ENCODE results near the gene GATB.

Gene GATB

DNA sequence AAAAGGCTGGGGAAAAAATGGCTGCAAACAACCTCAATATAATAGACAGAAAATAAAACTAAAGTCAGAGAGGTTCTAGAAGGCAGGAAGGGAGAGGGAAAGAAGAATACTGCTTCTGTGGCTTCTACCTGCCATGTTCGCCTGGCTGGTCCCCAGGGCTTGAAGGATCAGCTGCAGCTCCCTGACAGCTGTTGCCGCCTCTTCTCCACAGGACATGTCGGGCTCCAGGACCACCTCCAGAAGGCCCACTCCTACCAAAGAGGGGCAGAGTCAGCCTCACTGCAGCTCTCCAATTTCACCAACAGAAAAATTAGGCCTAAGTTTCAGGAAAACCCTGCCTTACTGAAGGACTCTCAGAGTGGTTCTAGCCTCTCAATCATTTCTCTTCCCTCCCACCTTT, 44.9 kb downstream of the GATB start:
- H3K27ac ChIP-seq: no peak overlapping the region
- no peak overlapping the region for H3K4me2 ChIP-seq
- TF ChIP-seq, protein P1, sequence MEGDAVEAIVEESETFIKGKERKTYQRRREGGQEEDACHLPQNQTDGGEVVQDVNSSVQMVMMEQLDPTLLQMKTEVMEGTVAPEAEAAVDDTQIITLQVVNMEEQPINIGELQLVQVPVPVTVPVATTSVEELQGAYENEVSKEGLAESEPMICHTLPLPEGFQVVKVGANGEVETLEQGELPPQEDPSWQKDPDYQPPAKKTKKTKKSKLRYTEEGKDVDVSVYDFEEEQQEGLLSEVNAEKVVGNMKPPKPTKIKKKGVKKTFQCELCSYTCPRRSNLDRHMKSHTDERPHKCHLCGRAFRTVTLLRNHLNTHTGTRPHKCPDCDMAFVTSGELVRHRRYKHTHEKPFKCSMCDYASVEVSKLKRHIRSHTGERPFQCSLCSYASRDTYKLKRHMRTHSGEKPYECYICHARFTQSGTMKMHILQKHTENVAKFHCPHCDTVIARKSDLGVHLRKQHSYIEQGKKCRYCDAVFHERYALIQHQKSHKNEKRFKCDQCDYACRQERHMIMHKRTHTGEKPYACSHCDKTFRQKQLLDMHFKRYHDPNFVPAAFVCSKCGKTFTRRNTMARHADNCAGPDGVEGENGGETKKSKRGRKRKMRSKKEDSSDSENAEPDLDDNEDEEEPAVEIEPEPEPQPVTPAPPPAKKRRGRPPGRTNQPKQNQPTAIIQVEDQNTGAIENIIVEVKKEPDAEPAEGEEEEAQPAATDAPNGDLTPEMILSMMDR (conservative IDR thresholded peaks at IDR 0.05; ENCODE audit: low read depth, low read length): no peak
- H3K9ac ChIP-seq: no peak overlapping the region
- no peaks in the 10 kb centered on the region for H3K79me2 ChIP-seq (ENCODE audit: insufficient read depth, low read depth)
- no peak overlapping the region for H3K4me3 ChIP-seq (IDR thresholded peaks at IDR 0.05; ENCODE audit: insufficient read depth, low read depth, low read length)
- H2AFZ ChIP-seq (ENCODE audit: low read depth): no peak overlapping the region
- no peaks in the 10 kb centered on the region for H3K36me3 ChIP-seq (ENCODE audit: insufficient read depth)
- H3K27me3 ChIP-seq (ENCODE audit: insufficient read depth, low read depth): no peaks in the 10 kb centered on the region
- no peaks in the 10 kb centered on the region for H4K20me1 ChIP-seq (ENCODE audit: insufficient read depth)
- no peaks in the 10 kb centered on the region for H3K4me1 ChIP-seq (ENCODE audit: low read depth, poor library complexity, severe bottlenecking)

- H3K36me3 ChIP-seq (ENCODE audit: insufficient read depth): no peaks in the 10 kb centered on the region
Measured at GRCh38 chr4:151712777-151713176, 48.0 kb downstream of the GATB start.

GRCh38 chr4:151711646-151712045, 49.2 kb downstream of the GATB start:
- Histone ChIP-seq H3K4me2 (no peak overlapping the region), H2AFZ (ENCODE audit: low read depth) (no peak overlapping the region)

More at GRCh38 chr4:151712777-151713176, 48.0 kb downstream of the GATB start:
- TF ChIP-seq, protein P1 (conservative IDR thresholded peaks at IDR 0.05; ENCODE audit: low read depth, low read length): no peak
- no peak overlapping the region for H3K27ac ChIP-seq
- no peaks in the 10 kb centered on the region for H4K20me1 ChIP-seq (ENCODE audit: insufficient read depth)
- no peaks in the 10 kb centered on the region for H3K79me2 ChIP-seq (ENCODE audit: insufficient read depth, low read depth)
- no peak overlapping the region for H3K4me2 ChIP-seq
- H3K27me3 ChIP-seq (ENCODE audit: insufficient read depth, low read depth): no peaks in the 10 kb centered on the region
- H2AFZ ChIP-seq (ENCODE audit: low read depth): no peak overlapping the region
- H3K4me3 ChIP-seq (IDR thresholded peaks at IDR 0.05; ENCODE audit: insufficient read depth, low read depth, low read length): no peak overlapping the region
- H3K4me1 ChIP-seq (ENCODE audit: low read depth, poor library complexity, severe bottlenecking): no peaks in the 10 kb centered on the region
- no peak overlapping the region for H3K9ac ChIP-seq

GRCh38 chr4:151709587-151709986, 51.2 kb downstream of the GATB start:
- no peaks in the 10 kb centered on the region for H3K27me3 ChIP-seq (ENCODE audit: insufficient read depth, low read depth)
- H3K9ac ChIP-seq: no peak overlapping the region
- TF ChIP-seq, protein P1 (conservative IDR thresholded peaks at IDR 0.05; ENCODE audit: low read depth, low read length): no peak
- H3K79me2 ChIP-seq (ENCODE audit: insufficient read depth, low read depth): no peaks in the 10 kb centered on the region
- H3K4me1 ChIP-seq (ENCODE audit: low read depth, poor library complexity, severe bottlenecking): no peaks in the 10 kb centered on the region
- H2AFZ ChIP-seq (ENCODE audit: low read depth): no peak overlapping the region
- H3K4me2 ChIP-seq: no peak overlapping the region
- H3K4me3 ChIP-seq (IDR thresholded peaks at IDR 0.05; ENCODE audit: insufficient read depth, low read depth, low read length): no peak overlapping the region
- H3K36me3 ChIP-seq (ENCODE audit: insufficient read depth): no peaks in the 10 kb centered on the region
- no peaks in the 10 kb centered on the region for H4K20me1 ChIP-seq (ENCODE audit: insufficient read depth)
- H3K27ac ChIP-seq: no peak overlapping the region

More at GRCh38 chr4:151711646-151712045, 49.2 kb downstream of the GATB start:
- Histone ChIP-seq H3K79me2 (ENCODE audit: insufficient read depth, low read depth) (no peaks in the 10 kb centered on the region), H3K36me3 (ENCODE audit: insufficient read depth) (no peaks in the 10 kb centered on the region), H3K4me3 (IDR thresholded peaks at IDR 0.05; ENCODE audit: insufficient read depth, low read depth, low read length) (no peak overlapping the region), H3K27me3 (ENCODE audit: insufficient read depth, low read depth) (no peaks in the 10 kb centered on the region), H3K4me1 (ENCODE audit: low read depth, poor library complexity, severe bottlenecking) (no peaks in the 10 kb centered on the region), H3K27ac (no peak overlapping the region), H4K20me1 (ENCODE audit: insufficient read depth) (no peaks in the 10 kb centered on the region), H3K9ac (no peak overlapping the region)
- TF ChIP-seq, protein P1 (conservative IDR thresholded peaks at IDR 0.05; ENCODE audit: low read depth, low read length): no peak

Measured in KMS-11 (cell line).